ENCODE measurements around the gene CNTN6.

DNA sequence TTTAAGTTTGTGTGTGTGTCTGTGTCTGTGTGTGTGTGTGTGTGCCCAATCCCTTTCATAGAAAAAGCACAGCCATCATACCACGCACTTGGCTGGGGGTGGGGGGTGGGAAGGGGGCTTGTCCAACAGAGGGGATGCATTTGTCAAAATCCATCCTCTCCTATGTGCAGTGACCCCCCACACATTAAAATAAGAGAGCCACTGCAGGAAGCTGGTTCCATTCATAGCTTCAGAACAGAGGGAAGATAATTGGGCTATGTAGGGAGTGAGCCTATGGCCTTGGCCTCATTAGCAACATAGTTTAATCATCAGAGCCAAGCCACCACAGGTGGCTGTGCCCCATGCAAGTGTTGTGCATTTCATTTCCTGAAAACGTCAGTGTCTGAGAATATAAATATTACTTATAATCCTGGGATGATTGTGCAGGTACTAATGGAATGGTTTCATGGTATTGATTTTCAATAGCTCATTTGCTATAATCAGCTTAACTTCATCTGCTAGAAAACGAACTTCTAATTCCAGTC, 330.8 kb downstream of the CNTN6 start:
- TF ChIP-seq, protein P1, sequence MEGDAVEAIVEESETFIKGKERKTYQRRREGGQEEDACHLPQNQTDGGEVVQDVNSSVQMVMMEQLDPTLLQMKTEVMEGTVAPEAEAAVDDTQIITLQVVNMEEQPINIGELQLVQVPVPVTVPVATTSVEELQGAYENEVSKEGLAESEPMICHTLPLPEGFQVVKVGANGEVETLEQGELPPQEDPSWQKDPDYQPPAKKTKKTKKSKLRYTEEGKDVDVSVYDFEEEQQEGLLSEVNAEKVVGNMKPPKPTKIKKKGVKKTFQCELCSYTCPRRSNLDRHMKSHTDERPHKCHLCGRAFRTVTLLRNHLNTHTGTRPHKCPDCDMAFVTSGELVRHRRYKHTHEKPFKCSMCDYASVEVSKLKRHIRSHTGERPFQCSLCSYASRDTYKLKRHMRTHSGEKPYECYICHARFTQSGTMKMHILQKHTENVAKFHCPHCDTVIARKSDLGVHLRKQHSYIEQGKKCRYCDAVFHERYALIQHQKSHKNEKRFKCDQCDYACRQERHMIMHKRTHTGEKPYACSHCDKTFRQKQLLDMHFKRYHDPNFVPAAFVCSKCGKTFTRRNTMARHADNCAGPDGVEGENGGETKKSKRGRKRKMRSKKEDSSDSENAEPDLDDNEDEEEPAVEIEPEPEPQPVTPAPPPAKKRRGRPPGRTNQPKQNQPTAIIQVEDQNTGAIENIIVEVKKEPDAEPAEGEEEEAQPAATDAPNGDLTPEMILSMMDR (IDR thresholded peaks at IDR 0.05; ENCODE audit: low read depth, low read length, poor library complexity, severe bottlenecking): no peak
- no peak for TF ChIP-seq EZH2phosphoT487 (IDR thresholded peaks at IDR 0.05; ENCODE audit: borderline replicate concordance, low read length)
